Hepatocyte (in vitro differentiated cells): Measurements from ENCODE around the gene MYBPH. TPM values are rescaled to one million over a fixed set of nuclear protein-coding genes. Genes with fewer than 3 reads are reported as not detected.

Source experiments
- DNase-seq: peaks from one replicate; pipeline ENCODE4 v3.0.0-alpha.2; 2016; ENCODE audit warnings: low spot score
- H2AFZ ChIP-seq: fragments of 200-600 bp; sonication (generic); 2 replicates; pipeline ENCODE4 v1.6.0; 2016; ENCODE audit warnings: antibody characterized with exemption, mild to moderate bottlenecking
- H3K27ac ChIP-seq: fragments of 200-600 bp; sonication (generic); 2 replicates; pipeline ENCODE4 v1.5.1; 2016; ENCODE audit warnings: mild to moderate bottlenecking
- H3K27me3 ChIP-seq: fragments of 200-600 bp; sonication (generic); 2 replicates; pipeline ENCODE4 v1.6.1; 2016
- H3K36me3 ChIP-seq: fragments of 200-600 bp; sonication (generic); replicated peaks from 2 replicates; pipeline ENCODE4 v1.5.1; 2016; ENCODE audit warnings: low read depth; ENCODE audit not compliant: insufficient read depth
- H3K4me1 ChIP-seq: fragments of 200-600 bp; sonication (generic); 2 replicates; pipeline ENCODE4 v1.5.1; 2016; ENCODE audit warnings: mild to moderate bottlenecking, moderate library complexity; ENCODE audit not compliant: insufficient read depth
- H3K4me2 ChIP-seq: fragments of 200-600 bp; sonication (generic); 2 replicates; pipeline ENCODE4 v1.6.0; 2016
- H3K4me3 ChIP-seq: fragments of 200-600 bp; sonication (generic); 2 replicates; pipeline ENCODE4 v1.5.1; 2016; ENCODE audit warnings: mild to moderate bottlenecking
- H3K79me2 ChIP-seq: fragments of 200-600 bp; sonication (generic); 2 replicates; pipeline ENCODE4 v1.6.0; 2017; ENCODE audit warnings: mild to moderate bottlenecking
- H3K9me2 ChIP-seq: fragments of 200-600 bp; sonication (generic); replicated peaks from 2 replicates; pipeline ENCODE4 v1.6.0; 2017; ENCODE audit warnings: mild to moderate bottlenecking; ENCODE audit not compliant: insufficient read depth
- H3K9me3 ChIP-seq: fragments of 200-600 bp; sonication (generic); 2 replicates; pipeline ENCODE4 v1.5.1; 2016; ENCODE audit warnings: low read depth, mild to moderate bottlenecking
- H4K20me1 ChIP-seq: fragments of 200-600 bp; sonication (generic); 2 replicates; pipeline ENCODE4 v1.6.0; 2016; ENCODE audit warnings: mild to moderate bottlenecking; ENCODE audit not compliant: insufficient read depth, poor library complexity, severe bottlenecking
- CTCF ChIP-seq: fragments of 200-600 bp; sonication (generic); IDR thresholded peaks from 2 replicates; pipeline ENCODE4 v1.5.1; 2016; ENCODE audit warnings: antibody characterized with exemption, mild to moderate bottlenecking; ENCODE audit not compliant: poor library complexity
- EZH2 ChIP-seq: fragments of 200-600 bp; sonication (generic); IDR thresholded peaks from 2 replicates; pipeline ENCODE4 v1.6.1; 2016; ENCODE audit warnings: antibody characterized with exemption, mild to moderate bottlenecking, borderline replicate concordance
- EZH2phosphoT487 ChIP-seq: fragments of 200-600 bp; sonication (generic); IDR thresholded peaks from one replicate; pipeline ENCODE4 v1.6.1; 2018; ENCODE audit warnings: antibody characterized with exemption, mild to moderate bottlenecking, low read depth, moderate library complexity; ENCODE audit not compliant: unreplicated experiment, severe bottlenecking
- WGBS: methylation state at CpG from one replicate; pipeline ENCODE4 v1.1.6; 2016; ENCODE audit warnings: low lambda C conversion rate; ENCODE audit errors: missing lambda C conversion rate; 5-methylcytosine and 5-hydroxymethylcytosine counted together
- polyA plus RNA-seq: library from polyadenylated mRNA; unstranded; fragments of >200 nt; fragmentation: Nextera tagmentation; extraction: Ambion mirVana; gene quantifications from 2 replicates; pipeline ENCODE4 v1.2.1, GENCODE V29; 2016
- total RNA-seq: library from RNA; depleted of rRNA; stranded (reverse); fragments of >200 nt; gene quantifications from 2 replicates; pipeline ENCODE4 v1.2.3, GENCODE V29; 2014

MYBPH gene
- total and polyA plus RNA-seq, 2 experiments from 2014 or later: 0.70 TPM; not detected in 1

- Histone ChIP-seq H3K9me2 (no peaks in the 10 kb centered on the region), H3K36me3 (no peaks in the 10 kb centered on the region), H3K9me3 (no peaks in the 10 kb centered on the region), H3K27me3 (no peaks in the 10 kb centered on the region), H3K4me1 (peaks cover 14% of the 10 kb centered on the region), H3K79me2 (no peaks in the 10 kb centered on the region), H3K27ac (peak overlapping the region; percentile 35), H3K4me3 (no peak overlapping the region), H3K4me2 (no peak overlapping the region), H2AFZ (no peak overlapping the region), H4K20me1 (no peaks in the 10 kb centered on the region)
- DNase-seq: no peak
- 81% methylated on average over 6 of the region's 6 CpGs for WGBS
- no peak for TF ChIP-seq CTCF
- no peak for TF ChIP-seq EZH2
- no peak for TF ChIP-seq EZH2phosphoT487
Measured at GRCh38 chr1:203177036-203177405, 1.4 kb upstream of the MYBPH start.

- H2AFZ ChIP-seq: no peak overlapping the region
- no peaks in the 10 kb centered on the region for H3K36me3 ChIP-seq
- H3K79me2 ChIP-seq: no peaks in the 10 kb centered on the region
- TF ChIP-seq EZH2 (no peak), EZH2phosphoT487 (no peak)
- H3K27me3 ChIP-seq: no peaks in the 10 kb centered on the region
- H3K9me2 ChIP-seq: no peaks in the 10 kb centered on the region
- no peaks in the 10 kb centered on the region for H4K20me1 ChIP-seq
- peaks cover 14% of the 10 kb centered on the region for H3K4me1 ChIP-seq
- no peak overlapping the region for H3K4me2 ChIP-seq
- WGBS: 88% methylated on average over 9 of the region's 9 CpGs
- H3K9me3 ChIP-seq: no peaks in the 10 kb centered on the region
- H3K4me3 ChIP-seq: no peak overlapping the region
- no peak overlapping the region for H3K27ac ChIP-seq
- no peak for DNase-seq
Measured at GRCh38 chr1:203176273-203177035, 828 bp upstream of the MYBPH start.

GRCh38 chr1:203175827-203176241 is 208 bp upstream of the MYBPH start:
- Histone ChIP-seq H3K9me2 (no peaks in the 10 kb centered on the region), H2AFZ (no peak overlapping the region), H4K20me1 (no peaks in the 10 kb centered on the region), H3K9me3 (no peaks in the 10 kb centered on the region), H3K79me2 (no peaks in the 10 kb centered on the region), H3K4me2 (no peak overlapping the region), H3K27ac (no peak overlapping the region), H3K27me3 (no peaks in the 10 kb centered on the region), H3K4me3 (no peak overlapping the region), H3K4me1 (peaks cover 14% of the 10 kb centered on the region), H3K36me3 (no peaks in the 10 kb centered on the region)
- DNase-seq: no peak
- no peak for TF ChIP-seq EZH2
- no peak for TF ChIP-seq EZH2phosphoT487
- no peak for TF ChIP-seq CTCF
- 82% methylated on average over 9 of the region's 9 CpGs for WGBS

- no peak for DNase-seq
- Histone ChIP-seq H3K36me3 (no peaks in the 10 kb centered on the region), H3K4me2 (no peak overlapping the region), H3K79me2 (no peaks in the 10 kb centered on the region), H3K27me3 (no peaks in the 10 kb centered on the region), H3K9me3 (no peaks in the 10 kb centered on the region), H4K20me1 (no peaks in the 10 kb centered on the region), H3K4me1 (peaks cover 14% of the 10 kb centered on the region), H2AFZ (no peak overlapping the region), H3K9me2 (no peaks in the 10 kb centered on the region), H3K4me3 (no peak overlapping the region), H3K27ac (no peak overlapping the region)
- TF ChIP-seq EZH2 (no peak), EZH2phosphoT487 (no peak), CTCF (no peak)
- 95% methylated on average over 12 of the region's 12 CpGs for WGBS
Measured at GRCh38 chr1:203174324-203174985, 1.2 kb downstream of the MYBPH start.
